WTC11 (cell line): Measurements from ENCODE around the gene TUBGCP2. TPM values are rescaled to one million over a fixed set of nuclear protein-coding genes. Genes with fewer than 3 reads are reported as not detected.
"Not testable (repeated sequence)": the region's sequence is repeated elsewhere in the genome, so short reads cannot be mapped to it uniquely, and the experiment has no call there.

Source experiments
- ATAC-seq: fragments of 200-7000 bp; cut with Tn5 transposase; 2 replicates; pipeline ENCODE4 v1.10.0; 2021; ENCODE audit warnings: mild to moderate bottlenecking, moderate library complexity
- CTCF ChIA-PET: fragments of 300-600 bp; sonication (Branson Sonifier 250); formaldehyde crosslinking; loops from one replicate; lab custom pipeline; 2021; ENCODE audit warnings: antibody characterized with exemption; lab: Charles Lee
- POLR2A ChIA-PET: fragments of 350-600 bp; sonication (Branson Sonifier 250); formaldehyde crosslinking; loops from one replicate; lab custom pipeline; 2021; ENCODE audit warnings: antibody characterized with exemption; lab: Charles Lee
- DNase-seq: peaks from one replicate; pipeline ENCODE4 v3.0.0; 2021; ENCODE audit warnings: low spot score
- H3K27ac Mint-ChIP-seq: 2 replicates; pipeline ENCODE4 v1.8.0; 2021; ENCODE audit warnings: mixed read lengths
- H3K27me3 Mint-ChIP-seq: 2 replicates; pipeline ENCODE4 v1.8.0; 2021; ENCODE audit warnings: low read depth, mild to moderate bottlenecking, moderate library complexity, mixed read lengths
- H3K36me3 Mint-ChIP-seq: 2 replicates; pipeline ENCODE4 v1.8.0; 2021; ENCODE audit warnings: mixed read lengths
- H3K4me1 Mint-ChIP-seq: 2 replicates; pipeline ENCODE4 v1.8.0; 2022; ENCODE audit warnings: mixed read lengths
- H3K4me3 Mint-ChIP-seq: 2 replicates; pipeline ENCODE4 v1.8.0; 2021; ENCODE audit warnings: mild to moderate bottlenecking, moderate library complexity, mixed read lengths
- H3K9me3 Mint-ChIP-seq: 2 replicates; pipeline ENCODE4 v1.8.0; 2021; ENCODE audit warnings: mixed read lengths
- AFF4 ChIP-seq: sonication (generic); formaldehyde crosslinking; IDR thresholded peaks from 2 replicates; pipeline ENCODE4 v1.8.1; 2023; ENCODE audit warnings: mild to moderate bottlenecking, missing genetic modification reagents, borderline replicate concordance
- ATF1 ChIP-seq: sonication (generic); formaldehyde crosslinking; IDR thresholded peaks from 2 replicates; pipeline ENCODE4 v1.8.1; 2023; ENCODE audit warnings: mild to moderate bottlenecking, moderate library complexity, missing genetic modification reagents
- CBFB ChIP-seq: sonication (generic); formaldehyde crosslinking; IDR thresholded peaks from 2 replicates; pipeline ENCODE4 v1.8.1; 2022; ENCODE audit warnings: mild to moderate bottlenecking, low read depth, missing genetic modification reagents
- ESRRA ChIP-seq: sonication (generic); formaldehyde crosslinking; IDR thresholded peaks from 2 replicates; pipeline ENCODE4 v1.8.1; 2022; ENCODE audit warnings: mild to moderate bottlenecking, missing genetic modification reagents, borderline replicate concordance
- GABPB1 ChIP-seq: sonication (generic); formaldehyde crosslinking; IDR thresholded peaks from 2 replicates; pipeline ENCODE4 v1.8.1; 2023; ENCODE audit warnings: mild to moderate bottlenecking, missing genetic modification reagents
- GTF2I ChIP-seq: fragments of 250-450 bp; sonication (Bioruptor Pico); conservative IDR thresholded peaks from 2 replicates; pipeline ENCODE4 v1.4.0; 2021; ENCODE audit warnings: mild to moderate bottlenecking
- HMGA2 ChIP-seq: fragments of 250-450 bp; sonication (Bioruptor Pico); IDR thresholded peaks from 2 replicates; pipeline ENCODE4 v1.4.0; 2021; ENCODE audit warnings: mild to moderate bottlenecking, moderate library complexity
- JAZF1 ChIP-seq: fragments of 250-450 bp; sonication (Bioruptor Pico); IDR thresholded peaks from 2 replicates; pipeline ENCODE4 v1.9.0; 2021; ENCODE audit warnings: moderate library complexity, mild to moderate bottlenecking, inconsistent platforms
- MAX ChIP-seq: sonication (generic); formaldehyde crosslinking; IDR thresholded peaks from 2 replicates; pipeline ENCODE4 v1.8.0; 2022; ENCODE audit warnings: mild to moderate bottlenecking, missing genetic modification reagents
- NFATC4 ChIP-seq: fragments of 250-450 bp; sonication (Bioruptor Pico); IDR thresholded peaks from 2 replicates; pipeline ENCODE4 v1.9.0; 2021; ENCODE audit warnings: mild to moderate bottlenecking
- NR2C2 ChIP-seq: sonication (generic); formaldehyde crosslinking; IDR thresholded peaks from 2 replicates; pipeline ENCODE4 v1.8.0; 2022; ENCODE audit warnings: mild to moderate bottlenecking, missing genetic modification reagents
- OVOL2 ChIP-seq: fragments of 250-450 bp; sonication (Bioruptor Pico); IDR thresholded peaks from 2 replicates; pipeline ENCODE4 v1.9.0; 2021; ENCODE audit warnings: mild to moderate bottlenecking, borderline replicate concordance
- SMAD3 ChIP-seq: sonication (generic); formaldehyde crosslinking; IDR thresholded peaks from 2 replicates; pipeline ENCODE4 v1.8.0; 2022; ENCODE audit warnings: missing genetic modification reagents, mild to moderate bottlenecking, borderline replicate concordance
- TEAD1 ChIP-seq: sonication (generic); formaldehyde crosslinking; IDR thresholded peaks from 2 replicates; pipeline ENCODE4 v1.8.0; 2022; ENCODE audit warnings: mild to moderate bottlenecking, missing genetic modification reagents
- ZBTB21 ChIP-seq: sonication (generic); formaldehyde crosslinking; IDR thresholded peaks from 2 replicates; pipeline ENCODE4 v1.8.1; 2023; ENCODE audit warnings: mild to moderate bottlenecking, missing genetic modification reagents, borderline replicate concordance
- ZNF263 ChIP-seq: sonication (generic); formaldehyde crosslinking; IDR thresholded peaks from 2 replicates; pipeline ENCODE4 v1.8.1; 2022; ENCODE audit warnings: low read depth, mild to moderate bottlenecking, moderate library complexity, missing genetic modification reagents
- total RNA-seq: library from RNA; stranded (reverse); gene quantifications from 3 replicates; pipeline ENCODE4 v1.2.3, GENCODE V29; 2021

The TUBGCP2 gene
- total RNA-seq, 1 experiment from 2014 or later, result 62.5 TPM

GRCh38 chr10:133236401-133237240 is 72.1 kb downstream of the TUBGCP2 start (continued):
- TF ChIP-seq NFATC4 (CRISPR knock-in tag), result no peak
- TF ChIP-seq ZBTB21, result no peak
- TF ChIP-seq, all 79 proteins: peak for 4

- ATAC-seq, result no peak
- no peak for TF ChIP-seq TEAD1 (CRISPR knock-in tag)
- no peak for TF ChIP-seq OVOL2 (CRISPR knock-in tag)
- no peak for TF ChIP-seq AFF4 (CRISPR knock-in tag)
- no peak for TF ChIP-seq NR2C2 (CRISPR knock-in tag)
- no peak for TF ChIP-seq GTF2I (CRISPR knock-in tag)
- no peak for TF ChIP-seq JAZF1 (CRISPR knock-in tag)
- TF ChIP-seq ATF1 (CRISPR knock-in tag), result no peak
- no peak for TF ChIP-seq GABPB1
- TF ChIP-seq CBFB, result no peak
- no peak for TF ChIP-seq ESRRA (CRISPR knock-in tag)
- TF ChIP-seq HMGA2, result no peak
- TF ChIP-seq MAX (CRISPR knock-in tag), result no peak
- Mint-ChIP-seq H3K4me1 (peaks cover 42% of the 10 kb centered on the region), H3K9me3 (no peaks in the 10 kb centered on the region), H3K27ac (no peak overlapping the region), H3K36me3 (peaks cover 6% of the 10 kb centered on the region), H3K4me3 (peak overlapping the region; percentile 62), H3K27me3 (peaks cover 68% of the 10 kb centered on the region)
- ChIA-PET CTCF (no interaction called here), POLR2A (no interaction called here)
- DNase-seq, result no peak
Observed at GRCh38 chr10:133235932-133236331, 72.7 kb downstream of the TUBGCP2 start.

- H3K9me3 Mint-ChIP-seq, result no peaks in the 10 kb centered on the region
- peaks cover 40% of the 10 kb centered on the region for H3K4me1 Mint-ChIP-seq
- H3K4me3 Mint-ChIP-seq, result peak overlapping the region; percentile 62
- no peak for TF ChIP-seq ZNF263
- peak; percentile 25; the same call in 1 of the 2 replicates for TF ChIP-seq MAX (CRISPR knock-in tag)
- TF ChIP-seq SMAD3 (CRISPR knock-in tag), result 0 out of 2 replicates have a peak, but pooled peaks have one; percentile 22
- H3K27me3 Mint-ChIP-seq, result peaks cover 68% of the 10 kb centered on the region
- peaks cover 4% of the 10 kb centered on the region for H3K36me3 Mint-ChIP-seq
- ChIA-PET CTCF (no interaction called here), POLR2A (no interaction called here)
- DNase-seq (no peak), ATAC-seq (peak; percentile 4; the same call in 1 of the 2 replicates)
- H3K27ac Mint-ChIP-seq, result no peak overlapping the region
Observed at GRCh38 chr10:133235265-133235855, 73.3 kb downstream of the TUBGCP2 start.

GRCh38 chr10:133234796-133235195 is 73.9 kb downstream of the TUBGCP2 start:
- POLR2A ChIA-PET, H3K36me3 Mint-ChIP-seq, CTCF ChIA-PET, H3K9me3 Mint-ChIP-seq, DNase-seq, H3K27ac Mint-ChIP-seq, ATAC-seq: not testable (repeated sequence)
- peaks cover 40% of the 10 kb centered on the region for H3K4me1 Mint-ChIP-seq
- H3K27me3 Mint-ChIP-seq, result peaks cover 68% of the 10 kb centered on the region
- H3K4me3 Mint-ChIP-seq, result peak overlapping the region; percentile 60
